IgD-negative memory B cell (primary cell): ENCODE measurements around the gene C1GALT1. TPM values are rescaled to one million over a fixed set of nuclear protein-coding genes. Genes with fewer than 3 reads are reported as not detected.

Experiments used
- H3K27ac Mint-ChIP-seq, 3 donors: one replicate each; pipeline ENCODE4 v1.8.0; 2020 to 2022; ENCODE audit warnings: mild to moderate bottlenecking in 3 of 3, mixed read lengths in 3 of 3, moderate library complexity in 1 of 3
- H3K27me3 Mint-ChIP-seq: one replicate; pipeline ENCODE4 v1.8.0; 2021; ENCODE audit warnings: mixed read lengths
- H3K36me3 Mint-ChIP-seq: one replicate; pipeline ENCODE4 v1.8.0; 2020; ENCODE audit warnings: mild to moderate bottlenecking, mixed read lengths
- H3K4me1 Mint-ChIP-seq, 3 donors: one replicate each; pipeline ENCODE4 v1.8.0; 2020 to 2022; ENCODE audit warnings: mixed read lengths in 3 of 3, mild to moderate bottlenecking in 1 of 3
- H3K4me3 Mint-ChIP-seq, 4 donors: one replicate each; pipeline ENCODE4 v1.8.0; 2020 to 2022; ENCODE audit warnings: mild to moderate bottlenecking in 4 of 4, mixed read lengths in 4 of 4, moderate library complexity in 3 of 4
- H3K9me3 Mint-ChIP-seq, 3 donors: one replicate each; pipeline ENCODE4 v1.8.0; 2020 to 2021; ENCODE audit warnings: mixed read lengths in 3 of 3, mild to moderate bottlenecking in 1 of 3
- polyA plus RNA-seq: library from polyadenylated mRNA; unstranded; fragments of 300-500 nt; fragmentation: Illumina TruSeq; gene quantifications from one replicate; pipeline ENCODE4 v1.2.3, GENCODE V29; 2021

C1GALT1 gene
- polyA plus RNA-seq, 1 donor from 2014 or later, result 69.5 TPM

DNA sequence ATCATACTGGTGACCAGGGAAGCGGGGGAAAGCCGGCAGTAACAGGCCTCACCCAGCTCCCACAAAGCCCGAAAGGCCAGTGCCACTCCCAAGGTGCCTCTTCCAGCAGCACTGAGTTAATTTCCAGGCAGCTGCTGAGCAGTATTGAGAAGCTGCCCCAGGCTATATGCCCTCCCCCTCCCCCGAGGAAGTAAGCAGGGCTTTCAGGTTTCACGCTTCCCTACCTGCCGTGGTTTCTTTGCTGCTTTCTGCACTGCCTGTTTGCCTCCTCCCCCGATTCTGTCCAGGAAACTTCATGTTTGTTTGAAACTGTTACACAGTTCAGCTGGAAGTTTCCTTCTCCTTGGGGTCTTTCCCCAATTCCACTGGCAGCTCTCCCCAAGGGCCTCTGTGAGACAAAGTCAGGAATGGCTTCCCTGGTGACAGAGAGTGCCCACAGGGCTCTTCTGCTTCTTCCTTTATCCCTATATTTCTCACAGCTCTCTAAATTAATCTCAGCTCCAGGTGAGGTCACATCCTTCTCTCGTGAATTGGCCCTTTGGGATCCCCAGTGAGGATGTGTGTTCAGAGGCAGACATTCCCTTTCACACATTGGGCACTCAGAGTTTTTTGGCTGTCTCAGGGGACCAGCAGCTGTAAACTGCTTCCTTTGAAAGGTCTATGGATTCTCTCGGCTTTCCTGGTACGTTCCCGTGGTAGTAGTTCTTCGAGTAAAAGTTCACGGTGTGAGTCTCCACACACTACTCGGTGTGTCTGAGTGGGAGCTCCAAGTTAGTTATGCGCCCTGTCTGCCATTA lies 19.4 kb downstream of the C1GALT1 start:
- no peaks in the 10 kb centered on the region for H3K27me3 Mint-ChIP-seq
- peaks cover 67 to 80% (median 72%) of the 10 kb centered on the region in 3 donors for H3K4me1 Mint-ChIP-seq
- no peaks in the 10 kb centered on the region for H3K36me3 Mint-ChIP-seq
- H3K9me3 Mint-ChIP-seq, result peaks cover 0 to under 1% (median 0%) of the 10 kb centered on the region in 3 donors
- peak overlapping the region; percentile 59 to 91 (median 62) for H3K27ac Mint-ChIP-seq
- H3K4me3 Mint-ChIP-seq, result peak overlapping the region; percentile 49 to 86 (median 74)

GRCh38 chr7:7202375-7202720 lies 20.0 kb downstream of the C1GALT1 start:
- Mint-ChIP-seq H3K27ac (peak overlapping the region in 1 of 3 donors; percentile 91), H3K4me3 (peak overlapping the region; percentile 44 to 86 (median 67)), H3K27me3 (no peaks in the 10 kb centered on the region), H3K9me3 (peaks cover 0 to 3% (median 0%) of the 10 kb centered on the region in 3 donors), H3K36me3 (no peaks in the 10 kb centered on the region), H3K4me1 (peaks cover 68 to 79% (median 78%) of the 10 kb centered on the region in 3 donors)

GRCh38 chr7:7203813-7204575 lies 21.6 kb downstream of the C1GALT1 start:
- Mint-ChIP-seq H3K36me3 (no peaks in the 10 kb centered on the region), H3K4me3 (peak overlapping the region in 2 of 4 donors; percentile 24 to 56), H3K27me3 (no peaks in the 10 kb centered on the region), H3K4me1 (peaks cover 61 to 75% (median 72%) of the 10 kb centered on the region in 3 donors), H3K9me3 (peaks cover 0 to 3% (median 0%) of the 10 kb centered on the region in 3 donors), H3K27ac (no peak overlapping the region)

DNA sequence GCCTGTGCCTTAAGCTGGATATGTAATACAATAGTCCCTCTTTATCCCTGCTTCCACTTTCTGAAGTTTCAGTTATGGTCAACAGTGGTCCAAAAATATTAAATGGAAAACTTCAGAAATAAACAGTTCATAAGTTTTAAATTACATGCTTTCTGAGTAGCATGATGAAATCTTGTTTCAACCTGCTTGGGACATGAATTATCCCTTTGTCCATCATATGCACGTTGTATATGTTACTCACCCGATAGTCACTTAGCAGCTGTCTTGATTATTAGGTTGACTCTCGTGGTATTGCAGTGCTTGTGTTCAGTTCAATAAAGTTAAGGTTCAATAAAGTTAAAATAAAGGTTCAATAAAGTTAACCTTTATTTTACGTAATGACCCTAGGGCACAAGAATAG lies 25.5 kb downstream of the C1GALT1 start:
- Mint-ChIP-seq H3K27ac (peak overlapping the region in 1 of 3 donors; percentile 5), H3K9me3 (peaks cover 0 to 3% (median 2%) of the 10 kb centered on the region in 3 donors), H3K27me3 (no peaks in the 10 kb centered on the region), H3K36me3 (peaks cover 2% of the 10 kb centered on the region), H3K4me1 (peaks cover 51 to 73% (median 61%) of the 10 kb centered on the region in 3 donors), H3K4me3 (no peak overlapping the region)

GRCh38 chr7:7208520-7208919 lies 26.2 kb downstream of the C1GALT1 start:
- Mint-ChIP-seq H3K36me3 (peaks cover 2% of the 10 kb centered on the region), H3K9me3 (peaks cover 0 to 3% (median 2%) of the 10 kb centered on the region in 3 donors), H3K4me1 (peaks cover 47 to 67% (median 54%) of the 10 kb centered on the region in 3 donors), H3K27me3 (no peaks in the 10 kb centered on the region), H3K27ac (no peak overlapping the region), H3K4me3 (no peak overlapping the region)

- peaks cover 40 to 57% (median 44%) of the 10 kb centered on the region in 3 donors for H3K4me1 Mint-ChIP-seq
- no peaks in the 10 kb centered on the region for H3K27me3 Mint-ChIP-seq
- H3K36me3 Mint-ChIP-seq, result peaks cover 2% of the 10 kb centered on the region
- no peak overlapping the region for H3K27ac Mint-ChIP-seq
- peaks cover 0 to 3% (median 2%) of the 10 kb centered on the region in 3 donors for H3K9me3 Mint-ChIP-seq
- H3K4me3 Mint-ChIP-seq, result peak overlapping the region in 2 of 4 donors; percentile 45 to 77
Observed at GRCh38 chr7:7209412-7210050, 27.2 kb downstream of the C1GALT1 start.

DNA sequence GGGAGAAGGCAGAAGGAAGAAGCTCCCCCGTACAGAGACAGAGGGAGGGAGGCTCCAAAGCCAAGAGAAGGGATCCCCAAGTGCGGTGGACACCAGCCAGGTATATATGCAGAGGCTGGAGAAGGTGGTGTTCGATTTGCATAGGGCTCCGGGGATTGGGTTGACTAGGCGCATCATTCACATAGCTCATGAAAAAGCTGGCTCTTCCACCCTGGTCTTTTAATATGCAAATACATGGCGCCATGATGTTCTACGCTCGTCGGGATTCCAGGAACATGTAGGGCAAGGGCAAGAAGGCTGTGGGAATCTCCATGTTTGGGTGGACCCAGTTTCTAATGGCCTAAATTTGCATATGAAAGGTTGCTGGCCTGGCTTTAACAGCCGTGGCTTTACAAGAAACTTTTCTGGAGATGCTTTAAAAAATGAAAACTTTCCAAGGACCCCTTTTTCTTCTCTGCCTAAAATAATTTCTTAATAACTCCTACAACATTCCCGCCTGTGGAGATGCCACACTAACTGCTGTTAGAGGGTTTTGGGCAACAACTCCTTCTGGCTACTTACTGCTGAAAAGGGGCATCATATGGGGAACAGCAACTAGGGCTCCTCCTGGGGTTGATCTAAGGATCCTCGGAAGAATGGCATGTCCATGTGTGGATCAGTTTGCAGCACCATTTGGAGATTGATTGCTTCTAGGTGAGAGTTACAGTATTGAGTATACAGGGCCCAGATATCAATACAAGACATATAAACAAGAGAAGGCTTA lies 28.3 kb downstream of the C1GALT1 start:
- peaks cover 2% of the 10 kb centered on the region for H3K36me3 Mint-ChIP-seq
- H3K4me3 Mint-ChIP-seq, result peak overlapping the region in 1 of 4 donors; percentile 9
- H3K27me3 Mint-ChIP-seq, result no peaks in the 10 kb centered on the region
- H3K27ac Mint-ChIP-seq, result no peak overlapping the region
- H3K4me1 Mint-ChIP-seq, result peaks cover 35 to 49% (median 35%) of the 10 kb centered on the region in 3 donors
- H3K9me3 Mint-ChIP-seq, result peaks cover 0 to 3% (median 2%) of the 10 kb centered on the region in 3 donors

GRCh38 chr7:7212612-7213011 lies 30.3 kb downstream of the C1GALT1 start:
- Mint-ChIP-seq H3K4me1 (peaks cover 28 to 45% (median 29%) of the 10 kb centered on the region in 3 donors), H3K27me3 (no peaks in the 10 kb centered on the region), H3K9me3 (peaks cover 0 to 2% (median 0%) of the 10 kb centered on the region in 3 donors), H3K36me3 (peaks cover 10% of the 10 kb centered on the region), H3K27ac (no peak overlapping the region), H3K4me3 (no peak overlapping the region)

DNA sequence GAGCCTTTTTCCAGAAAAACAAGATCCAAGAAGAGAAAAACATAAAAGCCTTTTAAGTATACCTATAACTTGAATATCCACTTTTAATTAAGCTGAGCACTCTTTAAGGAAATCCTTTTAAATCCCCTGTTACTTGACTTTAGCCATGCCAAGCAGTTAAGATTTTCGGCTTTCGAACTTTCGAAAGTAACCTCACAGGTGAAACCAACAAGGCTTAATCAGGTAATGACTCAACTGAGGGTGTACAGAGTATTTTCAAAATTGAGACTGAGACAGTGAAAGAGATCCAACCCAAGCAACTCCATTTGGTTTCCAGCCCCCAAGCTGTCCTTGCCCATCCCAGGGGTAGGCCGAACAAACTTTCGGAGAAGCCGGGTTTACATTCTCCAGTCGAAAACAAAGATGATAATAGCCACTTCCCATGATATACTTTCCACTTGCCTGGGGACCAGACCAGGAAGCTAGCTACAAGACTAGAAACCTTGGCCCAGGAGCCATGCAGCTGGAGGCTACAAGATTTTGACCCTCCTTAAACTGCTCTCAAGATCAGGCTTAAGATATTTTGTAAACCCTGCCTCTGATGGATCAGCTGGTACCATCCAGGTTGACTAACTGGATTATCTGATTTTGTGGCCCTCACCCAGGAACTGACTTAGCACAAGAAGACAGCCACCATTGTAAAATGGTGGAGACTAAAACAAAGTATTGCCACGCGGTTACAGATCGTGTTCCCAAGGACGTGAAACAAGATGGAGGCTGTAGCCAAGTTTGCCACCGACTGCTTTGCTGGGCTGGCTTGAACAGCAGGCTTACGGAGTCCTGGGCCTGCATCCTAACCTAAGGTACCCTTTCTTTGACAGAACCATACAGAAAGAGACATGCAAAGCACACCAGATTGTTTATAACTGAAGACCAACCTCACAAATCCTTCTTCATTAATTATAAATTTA lies 32.3 kb downstream of the C1GALT1 start:
- Mint-ChIP-seq H3K27me3 (no peaks in the 10 kb centered on the region), H3K27ac (peak overlapping the region in 2 of 3 donors; percentile 50), H3K4me1 (peaks cover 20 to 40% (median 21%) of the 10 kb centered on the region in 3 donors), H3K36me3 (peaks cover 13% of the 10 kb centered on the region), H3K9me3 (peaks cover 0 to 1% (median 0%) of the 10 kb centered on the region in 3 donors), H3K4me3 (no peak overlapping the region)

GRCh38 chr7:7216279-7216678 lies 33.9 kb downstream of the C1GALT1 start:
- Mint-ChIP-seq H3K4me3 (no peak overlapping the region), H3K36me3 (peaks cover 19% of the 10 kb centered on the region), H3K9me3 (no peaks in the 10 kb centered on the region), H3K4me1 (peaks cover 16 to 31% (median 22%) of the 10 kb centered on the region in 3 donors), H3K27me3 (no peaks in the 10 kb centered on the region), H3K27ac (no peak overlapping the region)

GRCh38 chr7:7219216-7219615 lies 36.9 kb downstream of the C1GALT1 start:
- H3K4me1 Mint-ChIP-seq, result peaks cover 11 to 30% (median 15%) of the 10 kb centered on the region in 3 donors
- H3K36me3 Mint-ChIP-seq, result peaks cover 21% of the 10 kb centered on the region
- no peaks in the 10 kb centered on the region for H3K27me3 Mint-ChIP-seq
- no peaks in the 10 kb centered on the region for H3K9me3 Mint-ChIP-seq
- no peak overlapping the region for H3K27ac Mint-ChIP-seq
- H3K4me3 Mint-ChIP-seq, result no peak overlapping the region

DNA sequence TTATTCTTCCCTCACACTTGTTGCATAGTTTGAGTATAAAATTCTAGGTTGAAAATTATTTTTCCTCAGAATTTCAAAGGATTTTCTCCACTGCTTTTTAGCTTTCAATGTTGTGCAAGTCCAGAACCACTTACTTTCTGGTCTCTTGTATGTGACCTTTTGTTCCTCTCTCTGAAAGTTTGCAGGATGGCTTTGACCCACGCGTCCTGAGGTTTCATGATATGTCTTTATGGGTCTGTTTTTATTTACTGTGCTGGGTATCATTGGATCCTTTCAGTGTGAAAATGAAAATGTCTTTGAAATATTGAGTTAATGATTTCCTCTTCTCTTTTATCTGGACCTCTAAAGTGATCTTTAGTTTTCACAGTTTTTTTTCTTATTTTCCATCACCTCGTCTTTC lies 38.5 kb downstream of the C1GALT1 start:
- Mint-ChIP-seq H3K9me3 (no peaks in the 10 kb centered on the region), H3K36me3 (peaks cover 21% of the 10 kb centered on the region), H3K27me3 (no peaks in the 10 kb centered on the region), H3K27ac (peak overlapping the region in 2 of 3 donors; percentile 1 to 69), H3K4me1 (peaks cover 11 to 30% (median 15%) of the 10 kb centered on the region in 3 donors), H3K4me3 (peak overlapping the region in 1 of 4 donors; percentile 9)

GRCh38 chr7:7221599-7222038 lies 39.3 kb downstream of the C1GALT1 start:
- H3K9me3 Mint-ChIP-seq, result no peaks in the 10 kb centered on the region
- peaks cover 18% of the 10 kb centered on the region for H3K36me3 Mint-ChIP-seq
- no peaks in the 10 kb centered on the region for H3K27me3 Mint-ChIP-seq
- peak overlapping the region in 1 of 4 donors; percentile 7 for H3K4me3 Mint-ChIP-seq
- H3K4me1 Mint-ChIP-seq, result peaks cover 11 to 27% (median 15%) of the 10 kb centered on the region in 3 donors
- no peak overlapping the region for H3K27ac Mint-ChIP-seq
